Ovary (tissue), 9 donors: ENCODE data around the gene CHD5. TPM values are rescaled to one million over a fixed set of nuclear protein-coding genes. Genes with fewer than 3 reads are reported as not detected.

Experiments used
- DNase-seq, 5 donors: peaks; one replicate each; pipeline ENCODE4 v3.0.0-alpha.2; 2019 to 2020
- H3K27ac ChIP-seq, 2 donors: fragments of 200-600 bp; one replicate each; pipeline versions ENCODE4 v1.5.1 to v1.8.0; 2019 to 2022
- H3K27me3 ChIP-seq: fragments of 200-600 bp; one replicate; pipeline ENCODE4 v1.8.0; 2022
- H3K36me3 ChIP-seq: fragments of 200-600 bp; sonication (generic); one replicate; pipeline ENCODE4 v1.5.1; 2019
- H3K4me1 ChIP-seq: one replicate; pipeline ENCODE4 v1.8.1; 2013; ENCODE audit warnings: mild to moderate bottlenecking, moderate library complexity; ENCODE audit not compliant: insufficient read depth
- H3K4me3 ChIP-seq: fragments of 200-600 bp; sonication (generic); one replicate; pipeline ENCODE4 v1.5.1; 2017
- H3K9me3 ChIP-seq, 2 donors: fragments of 200-600 bp in 1 of 2; sonication (generic) in 1 of 2; one replicate each; pipeline versions ENCODE4 v1.5.1 to v1.8.1; 2013 to 2019; ENCODE audit warnings: mild to moderate bottlenecking in 1 of 2, moderate library complexity in 1 of 2
- CTCF ChIP-seq, 3 donors: fragments of 450-650 bp in 2 of 3; fragments of 200-600 bp in 1 of 3; IDR thresholded peaks; one replicate each; pipeline versions ENCODE4 v1.5.1 to v1.8.0; 2016 to 2022; ENCODE audit warnings: antibody characterized with exemption in 3 of 3, mild to moderate bottlenecking in 1 of 3
- EP300 ChIP-seq: sonication (generic); formaldehyde crosslinking; IDR thresholded peaks from one replicate; pipeline ENCODE4 v1.6.1; 2017; ENCODE audit warnings: antibody characterized with exemption
- POLR2A ChIP-seq: fragments of 450-650 bp; IDR thresholded peaks from one replicate; pipeline ENCODE4 v1.6.1; 2017; ENCODE audit warnings: antibody characterized with exemption, mild to moderate bottlenecking, moderate library complexity
- WGBS, 3 donors: extraction: QIAGEN DNeasy Blood & Tissue Kit in 1 of 3; methylation state at CpG; one replicate each; pipeline versions ENCODE4 v1.1.5 to v1.1.7; 2013 to 2017; 5-methylcytosine and 5-hydroxymethylcytosine counted together
- intact Hi-C, 4 donors: fragments of 100-400 bp; cut with DNase I; formaldehyde crosslinking; loops; one replicate each; pipeline versions ENCODE4 v1.11.0 to v1.15.1; 2022 to 2023
- polyA plus RNA-seq, 2 donors: library from polyadenylated mRNA; stranded (reverse); fragments of 200-250 nt in 1 of 2; fragments of 350-450 nt in 1 of 2; fragmentation: Illumina TruSeq in 1 of 2; extraction: RNeasy Lipid Tissue Mini Kit (QIAGEN cat#74804) in 1 of 2; gene quantifications; one replicate each; pipeline ENCODE4 v1.2.3, GENCODE V29; 2013 to 2014
- total RNA-seq, 7 donors: library from RNA; depleted of rRNA in 2 of 7; stranded (reverse); fragments of >200 nt in 2 of 7; fragmentation: NEBNext Ultra II Directional in 3 of 7; extraction: Animal tissue kit (Norgen Biotek cat#: 25700) in 3 of 7; gene quantifications; one replicate each; pipeline versions ENCODE4 v1.1.0 to v1.2.4, GENCODE V29; 2016 to 2023
- donor health status: DM: no; HTN: no; CAD: no; lungs with moderate emphysema.
- donor health status: DM: no; HTN: no; CAD: no.
- donor health status: Bipolar disorder and iron deficiency.
- donor health status: DM: yes; HTN: yes; CAD: no.
- donor health status: DM: no; HTN: no; CAD: no.
- donor health status: DM: yes; HTN: yes; CAD: no.

CHD5 gene
- total and polyA plus RNA-seq, 9 donors: under 0.01 to 0.54 (median 0.23) TPM

- 87 to 90% (median 89%) methylated on average over 18 of the region's 18 CpGs for WGBS, 3 donors
- DNase-seq: no peak
- intact Hi-C loops: no loop called here
- Histone ChIP-seq H3K9me3 (no peaks in the 10 kb centered on the region), H3K4me1 (no peaks in the 10 kb centered on the region), H3K27ac (no peak overlapping the region), H3K36me3 (no peaks in the 10 kb centered on the region), H3K27me3 (no peaks in the 10 kb centered on the region), H3K4me3 (no peak overlapping the region)
- TF ChIP-seq EP300 (no peak), CTCF (IDR thresholded peaks at IDR 0.05) (no peak), POLR2A (no peak)
Measured at GRCh38 chr1:6090288-6090687, 89.8 kb downstream of the CHD5 start.

GRCh38 chr1:6088956-6089355 is 91.2 kb downstream of the CHD5 start:
- Histone ChIP-seq H3K4me1 (no peaks in the 10 kb centered on the region), H3K9me3 (no peaks in the 10 kb centered on the region), H3K27me3 (no peaks in the 10 kb centered on the region), H3K36me3 (no peaks in the 10 kb centered on the region), H3K4me3 (no peak overlapping the region), H3K27ac (no peak overlapping the region)
- TF ChIP-seq CTCF (IDR thresholded peaks at IDR 0.05): no peak
- no peak for TF ChIP-seq EP300
- TF ChIP-seq POLR2A: no peak
- 86 to 89% (median 86%) methylated on average over 17 to 19 of the region's 19 CpGs for WGBS, 3 donors
- no peak for DNase-seq
- intact Hi-C loops: no loop called here

GRCh38 chr1:6087958-6088357 is 92.2 kb downstream of the CHD5 start:
- 90 to 95% (median 94%) methylated on average over 6 of the region's 6 CpGs for WGBS, 3 donors
- no peaks in the 10 kb centered on the region for H3K9me3 ChIP-seq
- no peak overlapping the region for H3K4me3 ChIP-seq
- intact Hi-C loops: no loop called here
- H3K4me1 ChIP-seq: no peaks in the 10 kb centered on the region
- H3K27ac ChIP-seq: no peak overlapping the region
- no peaks in the 10 kb centered on the region for H3K36me3 ChIP-seq
- TF ChIP-seq CTCF (IDR thresholded peaks at IDR 0.05): no peak
- no peak for TF ChIP-seq POLR2A
- TF ChIP-seq EP300: no peak
- no peak for DNase-seq
- H3K27me3 ChIP-seq: no peaks in the 10 kb centered on the region

- no peak overlapping the region for H3K4me3 ChIP-seq
- intact Hi-C loops: no loop called here
- TF ChIP-seq POLR2A (no peak), CTCF (IDR thresholded peaks at IDR 0.05) (no peak), EP300 (no peak)
- DNase-seq: no peak
- no peaks in the 10 kb centered on the region for H3K27me3 ChIP-seq
- WGBS, 3 donors: 64 to 80% (median 68%) methylated on average over 14 of the region's 14 CpGs
- H3K27ac ChIP-seq: no peak overlapping the region
- H3K9me3 ChIP-seq: no peaks in the 10 kb centered on the region
- no peaks in the 10 kb centered on the region for H3K36me3 ChIP-seq
- no peaks in the 10 kb centered on the region for H3K4me1 ChIP-seq
Measured at GRCh38 chr1:6087377-6087772, 92.7 kb downstream of the CHD5 start.
